ENCODE results near the gene FILIP1L.

The FILIP1L gene

GRCh38 chr3:99923873-99924272 lies 190.4 kb downstream of the FILIP1L start:
- no peak for DNase-seq (ENCODE audit: low read depth)

- DNase-seq (ENCODE audit: low read depth), result no peak
Observed at GRCh38 chr3:99921986-99922385, 192.3 kb downstream of the FILIP1L start.

GRCh38 chr3:99921377-99921695 lies 193.0 kb downstream of the FILIP1L start:
- no peak for DNase-seq (ENCODE audit: low read depth)

- no peak for DNase-seq (ENCODE audit: low read depth)
Observed at GRCh38 chr3:99920481-99921376, 193.6 kb downstream of the FILIP1L start.

- no peak for DNase-seq (ENCODE audit: low read depth)
Observed at GRCh38 chr3:99919694-99920093, 194.6 kb downstream of the FILIP1L start.

- no peak for DNase-seq (ENCODE audit: low read depth)
Observed at GRCh38 chr3:99918715-99919114, 195.6 kb downstream of the FILIP1L start.

- DNase-seq (ENCODE audit: low read depth), result no peak
Observed at GRCh38 chr3:99915906-99916432, 198.3 kb downstream of the FILIP1L start.

GRCh38 chr3:99911433-99911832 lies 202.9 kb downstream of the FILIP1L start:
- DNase-seq (ENCODE audit: low read depth), result no peak

GRCh38 chr3:99910752-99911290 lies 203.5 kb downstream of the FILIP1L start:
- no peak for DNase-seq (ENCODE audit: low read depth)

GRCh38 chr3:99909714-99910495 lies 204.4 kb downstream of the FILIP1L start:
- peak; percentile 81 for DNase-seq (ENCODE audit: low read depth)

- no peak for DNase-seq (ENCODE audit: low read depth)
Observed at GRCh38 chr3:99907959-99908544, 206.2 kb downstream of the FILIP1L start.

GRCh38 chr3:99903869-99904268 lies 210.4 kb downstream of the FILIP1L start:
- DNase-seq (ENCODE audit: low read depth), result no peak

GRCh38 chr3:99902091-99902490 lies 212.2 kb downstream of the FILIP1L start:
- DNase-seq (ENCODE audit: low read depth), result peak; percentile 60

- DNase-seq (ENCODE audit: low read depth), result peak; percentile 94
Observed at GRCh38 chr3:99901200-99901926, 212.9 kb downstream of the FILIP1L start.

GRCh38 chr3:99900248-99900647 lies 214.1 kb downstream of the FILIP1L start:
- no peak for DNase-seq (ENCODE audit: low read depth)

- DNase-seq (ENCODE audit: low read depth), result no peak
Observed at GRCh38 chr3:99899603-99900002, 214.7 kb downstream of the FILIP1L start.

- DNase-seq (ENCODE audit: low read depth), result no peak
Observed at GRCh38 chr3:99896482-99896881, 217.8 kb downstream of the FILIP1L start.

- DNase-seq (ENCODE audit: low read depth), result peak; percentile 93
Observed at GRCh38 chr3:99895703-99896441, 218.4 kb downstream of the FILIP1L start.

GRCh38 chr3:99895131-99895696 lies 219.1 kb downstream of the FILIP1L start:
- no peak for DNase-seq (ENCODE audit: low read depth)

GRCh38 chr3:99892332-99892731 lies 222.0 kb downstream of the FILIP1L start:
- no peak for DNase-seq (ENCODE audit: low read depth)

Data from HS-27A (cell line).